HL-60 (cell line): ENCODE results near the gene ZNF549.

Source experiments
- DNase-seq, 2 experiments: peaks; one replicate each; pipeline ENCODE4 v3.0.0-alpha.2; 2010 to 2020; ENCODE audit warnings: low read depth in 1 of 2, low spot score in 1 of 2
- H3K27ac ChIP-seq: fragments of 250-450 bp; sonication (Bioruptor Pico); replicated peaks from 2 replicates; pipeline ENCODE4 v1.5.1; 2020; ENCODE audit warnings: mild to moderate bottlenecking, moderate library complexity
- H3K27me3 ChIP-seq: fragments of 250-450 bp; sonication (Bioruptor Pico); 2 replicates; pipeline ENCODE4 v1.5.1; 2021; ENCODE audit warnings: mild to moderate bottlenecking, moderate library complexity; ENCODE audit not compliant: insufficient read depth, poor library complexity, severe bottlenecking
- H3K4me3 ChIP-seq: replicated peaks from 2 replicates; pipeline ENCODE4 v1.5.1; 2011; ENCODE audit warnings: mild to moderate bottlenecking, control low read depth, low read length; ENCODE audit not compliant: insufficient read depth
- GABPA ChIP-seq: IDR thresholded peaks from 2 replicates; pipeline ENCODE4 v1.6.1; 2012; ENCODE audit warnings: low read depth
- POLR2AphosphoS5 ChIP-seq: IDR thresholded peaks from 2 replicates; pipeline ENCODE4 v1.6.1; 2012; ENCODE audit warnings: low read depth
- SPI1 ChIP-seq: IDR thresholded peaks from 2 replicates; pipeline ENCODE4 v1.6.1; 2012; ENCODE audit warnings: low read depth, mild to moderate bottlenecking, borderline replicate concordance
- TF ChIP-seq, protein P1 (sequence below): IDR thresholded peaks from 2 replicates; pipeline ENCODE4 v1.6.1; 2012; ENCODE audit warnings: low read depth; ENCODE audit not compliant: insufficient replicate concordance
- TF ChIP-seq, protein P2 (sequence below): IDR thresholded peaks from one replicate; pipeline ENCODE4 v1.5.1; 2011; ENCODE audit warnings: low read length, control low read depth, inconsistent platforms; ENCODE audit not compliant: insufficient read depth

The ZNF549 gene

DNA sequence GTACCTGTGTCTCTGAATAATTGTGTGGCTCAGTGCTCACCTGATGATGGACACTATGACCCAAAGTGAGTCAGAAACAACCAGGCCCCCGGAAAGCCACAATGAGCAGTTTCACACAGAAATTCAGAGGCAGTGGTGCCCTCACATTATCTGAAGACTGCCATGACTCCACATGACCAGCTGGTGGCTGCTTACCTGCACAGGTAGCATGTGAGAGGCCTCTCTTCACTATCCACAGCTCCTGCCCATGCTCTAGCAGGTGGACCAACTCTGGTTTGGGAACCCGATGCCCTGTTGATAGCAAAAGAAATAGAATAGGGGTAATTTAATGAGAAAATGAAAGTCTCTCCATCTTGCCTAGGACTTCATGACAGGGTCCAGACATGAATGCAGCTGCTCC is 25.3 kb downstream of the ZNF549 start:
- TF ChIP-seq SPI1: no peak
- no peak for TF ChIP-seq POLR2AphosphoS5
- TF ChIP-seq, protein P1, sequence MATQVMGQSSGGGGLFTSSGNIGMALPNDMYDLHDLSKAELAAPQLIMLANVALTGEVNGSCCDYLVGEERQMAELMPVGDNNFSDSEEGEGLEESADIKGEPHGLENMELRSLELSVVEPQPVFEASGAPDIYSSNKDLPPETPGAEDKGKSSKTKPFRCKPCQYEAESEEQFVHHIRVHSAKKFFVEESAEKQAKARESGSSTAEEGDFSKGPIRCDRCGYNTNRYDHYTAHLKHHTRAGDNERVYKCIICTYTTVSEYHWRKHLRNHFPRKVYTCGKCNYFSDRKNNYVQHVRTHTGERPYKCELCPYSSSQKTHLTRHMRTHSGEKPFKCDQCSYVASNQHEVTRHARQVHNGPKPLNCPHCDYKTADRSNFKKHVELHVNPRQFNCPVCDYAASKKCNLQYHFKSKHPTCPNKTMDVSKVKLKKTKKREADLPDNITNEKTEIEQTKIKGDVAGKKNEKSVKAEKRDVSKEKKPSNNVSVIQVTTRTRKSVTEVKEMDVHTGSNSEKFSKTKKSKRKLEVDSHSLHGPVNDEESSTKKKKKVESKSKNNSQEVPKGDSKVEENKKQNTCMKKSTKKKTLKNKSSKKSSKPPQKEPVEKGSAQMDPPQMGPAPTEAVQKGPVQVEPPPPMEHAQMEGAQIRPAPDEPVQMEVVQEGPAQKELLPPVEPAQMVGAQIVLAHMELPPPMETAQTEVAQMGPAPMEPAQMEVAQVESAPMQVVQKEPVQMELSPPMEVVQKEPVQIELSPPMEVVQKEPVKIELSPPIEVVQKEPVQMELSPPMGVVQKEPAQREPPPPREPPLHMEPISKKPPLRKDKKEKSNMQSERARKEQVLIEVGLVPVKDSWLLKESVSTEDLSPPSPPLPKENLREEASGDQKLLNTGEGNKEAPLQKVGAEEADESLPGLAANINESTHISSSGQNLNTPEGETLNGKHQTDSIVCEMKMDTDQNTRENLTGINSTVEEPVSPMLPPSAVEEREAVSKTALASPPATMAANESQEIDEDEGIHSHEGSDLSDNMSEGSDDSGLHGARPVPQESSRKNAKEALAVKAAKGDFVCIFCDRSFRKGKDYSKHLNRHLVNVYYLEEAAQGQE: no peak
- TF ChIP-seq GABPA: no peak
- TF ChIP-seq, protein P2, sequence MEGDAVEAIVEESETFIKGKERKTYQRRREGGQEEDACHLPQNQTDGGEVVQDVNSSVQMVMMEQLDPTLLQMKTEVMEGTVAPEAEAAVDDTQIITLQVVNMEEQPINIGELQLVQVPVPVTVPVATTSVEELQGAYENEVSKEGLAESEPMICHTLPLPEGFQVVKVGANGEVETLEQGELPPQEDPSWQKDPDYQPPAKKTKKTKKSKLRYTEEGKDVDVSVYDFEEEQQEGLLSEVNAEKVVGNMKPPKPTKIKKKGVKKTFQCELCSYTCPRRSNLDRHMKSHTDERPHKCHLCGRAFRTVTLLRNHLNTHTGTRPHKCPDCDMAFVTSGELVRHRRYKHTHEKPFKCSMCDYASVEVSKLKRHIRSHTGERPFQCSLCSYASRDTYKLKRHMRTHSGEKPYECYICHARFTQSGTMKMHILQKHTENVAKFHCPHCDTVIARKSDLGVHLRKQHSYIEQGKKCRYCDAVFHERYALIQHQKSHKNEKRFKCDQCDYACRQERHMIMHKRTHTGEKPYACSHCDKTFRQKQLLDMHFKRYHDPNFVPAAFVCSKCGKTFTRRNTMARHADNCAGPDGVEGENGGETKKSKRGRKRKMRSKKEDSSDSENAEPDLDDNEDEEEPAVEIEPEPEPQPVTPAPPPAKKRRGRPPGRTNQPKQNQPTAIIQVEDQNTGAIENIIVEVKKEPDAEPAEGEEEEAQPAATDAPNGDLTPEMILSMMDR: no peak

DNA sequence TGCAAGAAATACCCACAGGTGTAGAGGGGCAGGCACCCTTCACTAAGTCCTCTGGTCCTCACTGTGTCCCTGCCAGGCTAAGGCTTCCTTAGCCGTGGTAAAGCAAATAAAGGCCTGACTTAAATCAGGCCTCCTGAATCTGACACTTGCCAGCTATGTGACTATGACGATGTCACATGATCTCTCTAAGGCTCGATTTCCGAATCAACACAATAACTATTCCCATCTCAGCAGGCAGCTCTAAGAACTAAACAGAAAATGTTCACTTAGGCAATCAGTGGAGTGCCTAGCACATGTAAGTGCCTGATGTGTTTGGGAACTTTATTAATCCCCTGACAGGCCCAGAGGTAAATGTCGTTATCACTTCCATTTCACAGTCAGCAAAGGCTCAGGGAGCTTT is 30.5 kb downstream of the ZNF549 start:
- TF ChIP-seq, protein P1: no peak
- TF ChIP-seq SPI1 (no peak), POLR2AphosphoS5 (no peak), GABPA (no peak)
- TF ChIP-seq, protein P2: no peak
- DNase-seq: no peak
- no peak overlapping the region for H3K27ac ChIP-seq
- H3K4me3 ChIP-seq: no peak overlapping the region
- H3K27me3 ChIP-seq: no peaks in the 10 kb centered on the region

More for the DNA sequence above, 25.3 kb downstream of the ZNF549 start:
- no peak for DNase-seq
- Histone ChIP-seq H3K27me3 (no peaks in the 10 kb centered on the region), H3K4me3 (no peak overlapping the region), H3K27ac (no peak overlapping the region)

DNA sequence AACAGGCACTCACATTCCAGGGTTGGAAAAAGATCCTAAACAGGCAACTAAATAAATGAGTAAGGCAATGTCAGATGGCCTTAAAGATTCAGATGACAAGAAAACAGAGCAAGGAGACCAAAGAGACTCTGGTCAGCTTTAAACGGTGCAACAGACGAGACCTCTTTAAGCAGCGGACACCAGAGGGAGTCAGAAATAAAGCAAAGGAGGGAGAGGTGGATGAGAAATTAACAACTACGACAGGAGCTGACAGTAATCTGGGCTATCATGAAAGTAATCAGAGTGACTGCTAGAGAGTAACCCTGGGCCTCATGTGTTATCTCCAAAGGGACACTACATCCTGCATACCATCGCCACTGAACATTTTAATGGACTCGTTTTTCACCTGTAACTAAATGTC is 31.4 kb downstream of the ZNF549 start:
- DNase-seq: no peak
- Histone ChIP-seq H3K27ac (peak overlapping the region; percentile 86), H3K27me3 (no peaks in the 10 kb centered on the region), H3K4me3 (peak overlapping the region; percentile 99)
- no peak for TF ChIP-seq POLR2AphosphoS5
- TF ChIP-seq, protein P1: no peak
- TF ChIP-seq GABPA: no peak
- no peak for TF ChIP-seq SPI1
- TF ChIP-seq, protein P2: no peak
